Colonic mucosa (tissue), 4 donors: ENCODE data around the gene MAGEA10. TPM values are rescaled to one million over a fixed set of nuclear protein-coding genes. Genes with fewer than 3 reads are reported as not detected.

ENCODE experiments used
- DNase-seq: peaks from one replicate; pipeline ENCODE4 v3.0.0-alpha.2; 2020
- H3K27ac ChIP-seq: fragments of 200-600 bp; one replicate; pipeline ENCODE4 v1.8.0; 2021
- H3K27me3 ChIP-seq: fragments of 200-600 bp; one replicate; pipeline ENCODE4 v1.8.0; 2021
- H3K36me3 ChIP-seq: fragments of 200-600 bp; one replicate; pipeline ENCODE4 v1.8.0; 2021
- H3K4me1 ChIP-seq: fragments of 200-600 bp; one replicate; pipeline ENCODE4 v1.8.0; 2021; ENCODE audit warnings: mild to moderate bottlenecking
- H3K4me3 ChIP-seq: fragments of 200-600 bp; one replicate; pipeline ENCODE4 v1.8.0; 2021
- H3K9ac ChIP-seq, 2 donors: one replicate each; pipeline ENCODE4 v1.7.0; 2013; ENCODE audit warnings: control low read depth in 2 of 2, low read depth in 2 of 2, low read length in 2 of 2
- H3K9me3 ChIP-seq: fragments of 200-600 bp; one replicate; pipeline ENCODE4 v1.8.0; 2021
- intact Hi-C: fragments of 100-400 bp; cut with DNase I; formaldehyde crosslinking; loops from one replicate; pipeline ENCODE4 v1.14.1; 2022
- total RNA-seq, 2 donors: library from RNA; stranded (reverse); fragmentation: NEBNext Ultra II Directional in 1 of 2; extraction: Animal tissue kit (Norgen Biotek cat#: 25700) in 1 of 2; gene quantifications; one replicate each; pipeline ENCODE4 v1.2.1, GENCODE V29; 2021
- TF ChIP-seq, protein P1 (sequence below): fragments of 200-600 bp; IDR thresholded peaks from one replicate; pipeline ENCODE4 v1.8.0; 2022; ENCODE audit warnings: antibody characterized with exemption, mild to moderate bottlenecking
- donor health status: healthy.
- donor health status: DM: no; HTN: no; CAD: no.
- donor health status: DM: no; HTN: no; CAD: no.

MAGEA10 gene
- total RNA-seq, 2 donors from 2014 or later: not detected

- TF ChIP-seq, protein P1, sequence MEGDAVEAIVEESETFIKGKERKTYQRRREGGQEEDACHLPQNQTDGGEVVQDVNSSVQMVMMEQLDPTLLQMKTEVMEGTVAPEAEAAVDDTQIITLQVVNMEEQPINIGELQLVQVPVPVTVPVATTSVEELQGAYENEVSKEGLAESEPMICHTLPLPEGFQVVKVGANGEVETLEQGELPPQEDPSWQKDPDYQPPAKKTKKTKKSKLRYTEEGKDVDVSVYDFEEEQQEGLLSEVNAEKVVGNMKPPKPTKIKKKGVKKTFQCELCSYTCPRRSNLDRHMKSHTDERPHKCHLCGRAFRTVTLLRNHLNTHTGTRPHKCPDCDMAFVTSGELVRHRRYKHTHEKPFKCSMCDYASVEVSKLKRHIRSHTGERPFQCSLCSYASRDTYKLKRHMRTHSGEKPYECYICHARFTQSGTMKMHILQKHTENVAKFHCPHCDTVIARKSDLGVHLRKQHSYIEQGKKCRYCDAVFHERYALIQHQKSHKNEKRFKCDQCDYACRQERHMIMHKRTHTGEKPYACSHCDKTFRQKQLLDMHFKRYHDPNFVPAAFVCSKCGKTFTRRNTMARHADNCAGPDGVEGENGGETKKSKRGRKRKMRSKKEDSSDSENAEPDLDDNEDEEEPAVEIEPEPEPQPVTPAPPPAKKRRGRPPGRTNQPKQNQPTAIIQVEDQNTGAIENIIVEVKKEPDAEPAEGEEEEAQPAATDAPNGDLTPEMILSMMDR: no peak
- Histone ChIP-seq H3K9ac (no peak overlapping the region), H3K4me1 (no peaks in the 10 kb centered on the region), H3K36me3 (no peaks in the 10 kb centered on the region), H3K9me3 (no peaks in the 10 kb centered on the region), H3K27ac (no peak overlapping the region), H3K4me3 (no peak overlapping the region), H3K27me3 (no peaks in the 10 kb centered on the region)
- intact Hi-C loops: no loop called here
- DNase-seq: no peak
Observed at GRCh38 chrX:152165033-152165743, 26.8 kb upstream of the MAGEA10 start.

DNA sequence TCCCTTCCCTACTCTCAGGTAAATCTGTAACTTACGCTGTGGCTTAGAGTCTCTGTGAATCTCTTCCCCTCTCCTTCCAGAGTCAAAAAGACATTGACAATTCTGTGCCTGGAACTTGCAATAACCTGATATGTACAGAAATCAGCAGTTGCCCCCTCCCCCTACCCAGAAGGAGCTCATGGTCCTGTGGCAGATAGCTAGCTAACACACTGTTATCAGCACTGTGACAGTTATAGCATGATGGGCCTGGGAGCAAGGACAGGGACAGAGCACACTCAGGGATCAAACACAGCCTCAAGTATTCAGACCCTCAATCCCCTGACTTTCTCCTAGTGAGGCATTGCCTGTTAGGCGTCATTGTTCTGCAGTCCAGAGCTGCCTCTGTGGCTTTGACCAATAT lies 18.7 kb upstream of the MAGEA10 start:
- Histone ChIP-seq H3K36me3 (no peaks in the 10 kb centered on the region), H3K9me3 (no peaks in the 10 kb centered on the region), H3K4me1 (no peaks in the 10 kb centered on the region), H3K9ac (no peak overlapping the region), H3K27me3 (no peaks in the 10 kb centered on the region), H3K4me3 (no peak overlapping the region), H3K27ac (no peak overlapping the region)
- TF ChIP-seq, protein P1: no peak
- no peak for DNase-seq
- intact Hi-C loops: no loop called here

- Histone ChIP-seq H3K4me3 (no peak overlapping the region), H3K36me3 (no peaks in the 10 kb centered on the region), H3K4me1 (no peaks in the 10 kb centered on the region), H3K27me3 (no peaks in the 10 kb centered on the region), H3K27ac (no peak overlapping the region), H3K9me3 (no peaks in the 10 kb centered on the region), H3K9ac (no peak overlapping the region)
- intact Hi-C loops: no loop called here
- no peak for DNase-seq
- TF ChIP-seq, protein P1: no peak
Observed at GRCh38 chrX:152155766-152156310, 17.5 kb upstream of the MAGEA10 start.

- Histone ChIP-seq H3K9me3 (no peaks in the 10 kb centered on the region), H3K4me1 (no peaks in the 10 kb centered on the region), H3K4me3 (no peak overlapping the region), H3K27ac (no peak overlapping the region), H3K36me3 (no peaks in the 10 kb centered on the region), H3K9ac (no peak overlapping the region), H3K27me3 (no peaks in the 10 kb centered on the region)
- TF ChIP-seq, protein P1: no peak
- intact Hi-C loops: no loop called here
- no peak for DNase-seq
Observed at GRCh38 chrX:152154050-152154449, 15.7 kb upstream of the MAGEA10 start.

DNA sequence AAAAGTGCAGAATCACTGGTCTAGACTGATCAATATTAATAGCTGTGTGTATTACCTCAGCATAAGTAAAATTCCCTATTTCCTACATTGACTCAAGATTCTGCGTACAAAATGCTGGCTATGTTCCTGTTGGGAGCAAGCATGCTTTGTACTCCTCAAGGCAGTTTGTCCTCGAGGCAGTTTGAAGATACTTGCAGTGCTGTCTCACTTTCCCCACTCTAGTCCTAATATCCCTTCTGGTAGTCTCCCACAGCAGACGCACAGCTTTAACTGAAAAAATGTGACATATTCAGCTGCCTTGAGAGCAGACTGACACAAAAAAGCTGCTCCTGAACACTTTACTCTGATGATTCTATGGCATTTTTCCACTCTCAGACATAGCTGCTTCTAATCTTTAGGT lies 12.9 kb upstream of the MAGEA10 start:
- no peak for DNase-seq
- TF ChIP-seq, protein P1: no peak
- Histone ChIP-seq H3K27ac (no peak overlapping the region), H3K4me3 (no peak overlapping the region), H3K36me3 (no peaks in the 10 kb centered on the region), H3K4me1 (no peaks in the 10 kb centered on the region), H3K27me3 (no peaks in the 10 kb centered on the region), H3K9me3 (no peaks in the 10 kb centered on the region), H3K9ac (no peak overlapping the region)
- intact Hi-C loops: no loop called here
